Activated CD8-positive, alpha-beta T cell treated with anti-CD3 and anti-CD28 coated beads, Interleukin-2, amount 10 ng/mL, durations not matched to agents 7 days and 5 days (primary cell): ENCODE measurements around the gene SLC7A5. TPM values are rescaled to one million over a fixed set of nuclear protein-coding genes. Genes with fewer than 3 reads are reported as not detected.
A peak's percentile ranks its signal among the peaks of the same experiment; 100 is the strongest.

Experiments
- ATAC-seq: fragments of 150-1000 bp; cut with Tn5 transposase; one replicate; pipeline ENCODE4 v1.10.0; 2021; ENCODE audit warnings: moderate library complexity
- CTCF ChIA-PET: fragments of 350-600 bp; sonication (Branson Sonifier 250); formaldehyde crosslinking; loops from one replicate; lab custom pipeline; 2021; ENCODE audit warnings: antibody characterized with exemption; lab: Charles Lee
- POLR2A ChIA-PET: fragments of 350-600 bp; sonication (Branson Sonifier 250); formaldehyde crosslinking; loops from one replicate; lab custom pipeline; 2021; ENCODE audit warnings: antibody characterized with exemption; lab: Charles Lee
- DNase-seq: peaks from one replicate; pipeline ENCODE4 v3.0.0-alpha.2; 2020
- H3K27ac Mint-ChIP-seq: one replicate; pipeline ENCODE4 v1.8.0; 2021; ENCODE audit warnings: mild to moderate bottlenecking, mixed read lengths
- H3K27me3 Mint-ChIP-seq: one replicate; pipeline ENCODE4 v1.8.0; 2021; ENCODE audit warnings: low read depth, mixed read lengths
- H3K36me3 Mint-ChIP-seq: one replicate; pipeline ENCODE4 v1.8.0; 2021; ENCODE audit warnings: low read depth, mixed read lengths
- H3K4me1 Mint-ChIP-seq: one replicate; pipeline ENCODE4 v1.8.0; 2021; ENCODE audit warnings: low read depth, mixed read lengths
- H3K4me3 Mint-ChIP-seq: one replicate; pipeline ENCODE4 v1.8.0; 2021; ENCODE audit warnings: mild to moderate bottlenecking, mixed read lengths
- H3K9me3 Mint-ChIP-seq: one replicate; pipeline ENCODE4 v1.8.0; 2022; ENCODE audit warnings: mixed read lengths; ENCODE audit not compliant: insufficient read depth
- total RNA-seq, 2 experiments: library from RNA; stranded (reverse); gene quantifications; one replicate each; pipeline ENCODE4 v1.2.3, GENCODE V29; 2021

The SLC7A5 gene
- total RNA-seq, 2 experiments from 2014 or later: 114 to 118 TPM

- Mint-ChIP-seq H3K36me3 (peaks cover 44% of the 10 kb centered on the region), H3K27me3 (no peaks in the 10 kb centered on the region), H3K27ac (no peak overlapping the region), H3K9me3 (no peaks in the 10 kb centered on the region), H3K4me1 (peaks cover 7% of the 10 kb centered on the region), H3K4me3 (no peak overlapping the region)
- ChIA-PET CTCF (interaction anchor here (1.0 to 2.9 kb wide), 4 partner anchors 10 to 58 kb away, joined by 4 to 9 read pairs (median 4); no protein-coding TSS in a partner anchor), POLR2A (interaction anchor here (0.6 to 1.4 kb wide), 2 partner anchors 10 to 16 kb away, joined by 3 read pairs; no protein-coding TSS in a partner anchor)
- no peak for ATAC-seq
- no peak for DNase-seq
Measured at GRCh38 chr16:87836844-87837581, 32.3 kb downstream of the SLC7A5 start.

- ChIA-PET CTCF (interaction anchor here (1.1 to 2.9 kb wide), 3 partner anchors 10 to 57 kb away, joined by 4 to 9 read pairs (median 5); no protein-coding TSS in a partner anchor), POLR2A (interaction anchor here (0.6 to 1.4 kb wide), 2 partner anchors 9 to 17 kb away, joined by 3 read pairs; no protein-coding TSS in a partner anchor)
- Mint-ChIP-seq H3K27ac (peak overlapping the region; percentile 43), H3K4me3 (no peak overlapping the region), H3K36me3 (peaks cover 42% of the 10 kb centered on the region), H3K27me3 (no peaks in the 10 kb centered on the region), H3K9me3 (no peaks in the 10 kb centered on the region), H3K4me1 (peaks cover 7% of the 10 kb centered on the region)
- ATAC-seq (no peak), DNase-seq (no peak)
Measured at GRCh38 chr16:87836346-87836843, 32.9 kb downstream of the SLC7A5 start.

GRCh38 chr16:87835882-87836331 is 33.4 kb downstream of the SLC7A5 start:
- CTCF ChIA-PET: interaction anchor here (2.9 kb wide), 1 partner anchor 14 kb away, joined by 9 read pairs; no protein-coding TSS in a partner anchor
- H3K4me3 Mint-ChIP-seq: no peak overlapping the region

GRCh38 chr16:87834668-87835473 is 34.4 kb downstream of the SLC7A5 start:
- H3K27me3 Mint-ChIP-seq: no peaks in the 10 kb centered on the region
- no peaks in the 10 kb centered on the region for H3K9me3 Mint-ChIP-seq
- DNase-seq: no peak
- no peak overlapping the region for H3K4me3 Mint-ChIP-seq
- ChIA-PET CTCF (interaction anchor here (2.9 kb wide), 1 partner anchor 15 kb away, joined by 9 read pairs; no protein-coding TSS in a partner anchor), POLR2A (no interaction called here)
- peaks cover 7% of the 10 kb centered on the region for H3K4me1 Mint-ChIP-seq
- peaks cover 47% of the 10 kb centered on the region for H3K36me3 Mint-ChIP-seq
- no peak overlapping the region for H3K27ac Mint-ChIP-seq
- no peak for ATAC-seq

More at GRCh38 chr16:87835882-87836331, 33.4 kb downstream of the SLC7A5 start:
- Mint-ChIP-seq H3K27ac (no peak overlapping the region), H3K4me1 (peaks cover 7% of the 10 kb centered on the region), H3K36me3 (peaks cover 44% of the 10 kb centered on the region), H3K27me3 (no peaks in the 10 kb centered on the region), H3K9me3 (no peaks in the 10 kb centered on the region)
- DNase-seq (no peak), ATAC-seq (no peak)
- POLR2A ChIA-PET: interaction anchor here (0.6 to 1.4 kb wide), 2 partner anchors 8 to 17 kb away, joined by 3 read pairs; no protein-coding TSS in a partner anchor

- no peak for DNase-seq
- Mint-ChIP-seq H3K4me3 (no peak overlapping the region), H3K27me3 (no peaks in the 10 kb centered on the region), H3K4me1 (peaks cover 7% of the 10 kb centered on the region), H3K9me3 (no peaks in the 10 kb centered on the region), H3K36me3 (peaks cover 50% of the 10 kb centered on the region), H3K27ac (peak overlapping the region; percentile 52)
- ATAC-seq: no peak
- CTCF ChIA-PET: interaction anchor here (2.9 kb wide), 1 partner anchor 15 kb away, joined by 9 read pairs; no protein-coding TSS in a partner anchor
- POLR2A ChIA-PET: no interaction called here
Measured at GRCh38 chr16:87834005-87834667, 35.2 kb downstream of the SLC7A5 start.

- DNase-seq (no peak), ATAC-seq (no peak)
- H3K4me1 Mint-ChIP-seq: peaks cover 7% of the 10 kb centered on the region
- ChIA-PET CTCF (interaction anchor here (0.9 to 1.9 kb wide), 2 partner anchors 16 to 55 kb away, joined by 4 to 7 read pairs; no protein-coding TSS in a partner anchor), POLR2A (no interaction called here)
- peaks cover 50% of the 10 kb centered on the region for H3K36me3 Mint-ChIP-seq
- H3K4me3 Mint-ChIP-seq: no peak overlapping the region
- H3K27me3 Mint-ChIP-seq: no peaks in the 10 kb centered on the region
- H3K9me3 Mint-ChIP-seq: no peaks in the 10 kb centered on the region
- no peak overlapping the region for H3K27ac Mint-ChIP-seq
Measured at GRCh38 chr16:87833548-87833947, 35.8 kb downstream of the SLC7A5 start.

GRCh38 chr16:87832741-87833502 is 36.4 kb downstream of the SLC7A5 start:
- no peak for ATAC-seq

GRCh38 chr16:87832137-87832527 is 37.2 kb downstream of the SLC7A5 start:
- POLR2A ChIA-PET: no interaction called here
- H3K36me3 Mint-ChIP-seq: peaks cover 45% of the 10 kb centered on the region
- ATAC-seq (no peak), DNase-seq (no peak)
- H3K4me1 Mint-ChIP-seq: peaks cover 2% of the 10 kb centered on the region
- no peaks in the 10 kb centered on the region for H3K27me3 Mint-ChIP-seq
- H3K4me3 Mint-ChIP-seq: no peak overlapping the region
- CTCF ChIA-PET: interaction anchor here (0.9 to 1.9 kb wide), 2 partner anchors 18 to 53 kb away, joined by 3 to 7 read pairs; no protein-coding TSS in a partner anchor
- H3K27ac Mint-ChIP-seq: no peak overlapping the region
- H3K9me3 Mint-ChIP-seq: no peaks in the 10 kb centered on the region

More at GRCh38 chr16:87832741-87833502, 36.4 kb downstream of the SLC7A5 start:
- Mint-ChIP-seq H3K36me3 (peaks cover 50% of the 10 kb centered on the region), H3K27me3 (no peaks in the 10 kb centered on the region), H3K4me3 (no peak overlapping the region), H3K9me3 (no peaks in the 10 kb centered on the region), H3K4me1 (peaks cover 7% of the 10 kb centered on the region), H3K27ac (no peak overlapping the region)
- CTCF ChIA-PET: interaction anchor here (0.9 to 1.9 kb wide), 2 partner anchors 17 to 54 kb away, joined by 4 to 7 read pairs; no protein-coding TSS in a partner anchor
- no peak for DNase-seq
- POLR2A ChIA-PET: no interaction called here

- no peaks in the 10 kb centered on the region for H3K4me1 Mint-ChIP-seq
- ATAC-seq: no peak
- H3K36me3 Mint-ChIP-seq: peaks cover 42% of the 10 kb centered on the region
- no peak for DNase-seq
- no peak overlapping the region for H3K27ac Mint-ChIP-seq
- ChIA-PET POLR2A (no interaction called here), CTCF (interaction anchor here (0.9 to 1.9 kb wide), 2 partner anchors 18 to 53 kb away, joined by 3 to 7 read pairs; no protein-coding TSS in a partner anchor)
- no peaks in the 10 kb centered on the region for H3K9me3 Mint-ChIP-seq
- H3K27me3 Mint-ChIP-seq: no peaks in the 10 kb centered on the region
- no peak overlapping the region for H3K4me3 Mint-ChIP-seq
Measured at GRCh38 chr16:87831421-87832136, 37.7 kb downstream of the SLC7A5 start.
